NCI-H1105 treated with DMSO at 0.1 percent for 48 hours (cell line): ENCODE results near the gene KCNT2.
"Not testable (repeated sequence)": the region's sequence is repeated elsewhere in the genome, so short reads cannot be mapped to it uniquely, and the experiment has no call there.

ENCODE experiments used
- DNase-seq: peaks from one replicate; lab custom pipeline; 2025; lab: John Stamatoyannopoulos, UW

KCNT2 gene

GRCh38 chr1:196317535-196318522 is 290.4 kb downstream of the KCNT2 start:
- peak; percentile 45 for DNase-seq

GRCh38 chr1:196312739-196313138 is 295.5 kb downstream of the KCNT2 start:
- no peak for DNase-seq

GRCh38 chr1:196309386-196309785 is 298.9 kb downstream of the KCNT2 start:
- DNase-seq = peak; percentile 47

- DNase-seq = no peak
Observed at GRCh38 chr1:196308176-196308575, 300.1 kb downstream of the KCNT2 start.

- DNase-seq = no peak
Observed at GRCh38 chr1:196306421-196306820, 301.8 kb downstream of the KCNT2 start.

GRCh38 chr1:196305216-196305615 is 303.0 kb downstream of the KCNT2 start:
- DNase-seq = no peak

GRCh38 chr1:196302981-196303380 is 305.3 kb downstream of the KCNT2 start:
- no peak for DNase-seq

GRCh38 chr1:196302420-196302819 is 305.8 kb downstream of the KCNT2 start:
- DNase-seq = no peak

- no peak for DNase-seq
Observed at GRCh38 chr1:196295766-196296165, 312.5 kb downstream of the KCNT2 start.

- DNase-seq = no peak
Observed at GRCh38 chr1:196278816-196279215, 329.4 kb downstream of the KCNT2 start.

- DNase-seq = no peak
Observed at GRCh38 chr1:196277860-196278259, 330.4 kb downstream of the KCNT2 start.

- DNase-seq = no peak
Observed at GRCh38 chr1:196271212-196271947, 336.9 kb downstream of the KCNT2 start.

GRCh38 chr1:196263086-196263485 is 345.2 kb downstream of the KCNT2 start:
- DNase-seq = not testable (repeated sequence)

- DNase-seq = no peak
Observed at GRCh38 chr1:196260270-196260669, 348.0 kb downstream of the KCNT2 start.

- no peak for DNase-seq
Observed at GRCh38 chr1:196259316-196259715, 348.9 kb downstream of the KCNT2 start.

- no peak for DNase-seq
Observed at GRCh38 chr1:196255762-196256161, 352.5 kb downstream of the KCNT2 start.

- no peak for DNase-seq
Observed at GRCh38 chr1:196229546-196229945, 378.7 kb downstream of the KCNT2 start.

GRCh38 chr1:196214866-196215265 is 393.4 kb downstream of the KCNT2 start:
- DNase-seq = no peak

GRCh38 chr1:196209983-196210382 is 398.3 kb downstream of the KCNT2 start:
- no peak for DNase-seq

GRCh38 chr1:196209265-196209664 is 399.0 kb downstream of the KCNT2 start:
- no peak for DNase-seq

GRCh38 chr1:196207612-196208217 is 400.5 kb downstream of the KCNT2 start:
- DNase-seq = no peak

- DNase-seq = no peak
Observed at GRCh38 chr1:196205882-196206281, 402.4 kb downstream of the KCNT2 start.

GRCh38 chr1:196196486-196196885 is 411.8 kb downstream of the KCNT2 start:
- no peak for DNase-seq
